ENCODE results near the gene VPS13C.

DNA sequence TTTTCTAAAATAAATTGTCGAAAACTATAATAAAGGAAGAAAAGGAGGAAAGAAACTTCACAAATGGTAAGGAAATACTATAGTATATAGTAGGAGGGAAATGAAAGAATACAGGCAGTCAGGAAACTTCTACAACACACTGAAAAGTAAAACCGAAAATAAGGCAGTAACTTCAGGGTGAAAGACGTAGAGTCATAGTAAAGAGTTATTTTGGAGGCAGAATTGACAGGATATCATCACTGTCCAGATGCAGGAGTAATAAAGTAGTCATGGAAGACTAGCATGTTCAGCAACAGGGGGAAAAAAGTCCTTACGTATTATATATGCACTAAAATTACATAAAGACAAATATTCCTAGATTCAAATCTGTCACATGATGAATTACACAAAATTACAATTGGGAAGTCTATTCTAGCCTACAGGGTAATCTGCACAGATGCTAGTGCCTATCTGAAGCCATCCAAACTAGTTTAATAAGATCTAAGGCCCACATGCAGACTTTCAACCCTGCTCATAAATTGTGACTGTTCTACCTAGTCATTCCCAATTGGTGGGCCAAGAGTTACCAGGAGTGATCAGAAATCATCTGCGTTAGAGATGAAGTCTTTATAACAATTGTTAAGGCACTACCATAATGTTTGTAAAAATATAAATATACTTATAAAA is 14.0 kb downstream of the VPS13C start:
- TF ChIP-seq SIN3A (IDR thresholded peaks at IDR 0.05; ENCODE audit: borderline replicate concordance, insufficient read depth, low read depth, low read length): no peak
- TF ChIP-seq, protein P1, sequence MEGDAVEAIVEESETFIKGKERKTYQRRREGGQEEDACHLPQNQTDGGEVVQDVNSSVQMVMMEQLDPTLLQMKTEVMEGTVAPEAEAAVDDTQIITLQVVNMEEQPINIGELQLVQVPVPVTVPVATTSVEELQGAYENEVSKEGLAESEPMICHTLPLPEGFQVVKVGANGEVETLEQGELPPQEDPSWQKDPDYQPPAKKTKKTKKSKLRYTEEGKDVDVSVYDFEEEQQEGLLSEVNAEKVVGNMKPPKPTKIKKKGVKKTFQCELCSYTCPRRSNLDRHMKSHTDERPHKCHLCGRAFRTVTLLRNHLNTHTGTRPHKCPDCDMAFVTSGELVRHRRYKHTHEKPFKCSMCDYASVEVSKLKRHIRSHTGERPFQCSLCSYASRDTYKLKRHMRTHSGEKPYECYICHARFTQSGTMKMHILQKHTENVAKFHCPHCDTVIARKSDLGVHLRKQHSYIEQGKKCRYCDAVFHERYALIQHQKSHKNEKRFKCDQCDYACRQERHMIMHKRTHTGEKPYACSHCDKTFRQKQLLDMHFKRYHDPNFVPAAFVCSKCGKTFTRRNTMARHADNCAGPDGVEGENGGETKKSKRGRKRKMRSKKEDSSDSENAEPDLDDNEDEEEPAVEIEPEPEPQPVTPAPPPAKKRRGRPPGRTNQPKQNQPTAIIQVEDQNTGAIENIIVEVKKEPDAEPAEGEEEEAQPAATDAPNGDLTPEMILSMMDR (IDR thresholded peaks at IDR 0.05): no peak
- TF ChIP-seq, protein P2, sequence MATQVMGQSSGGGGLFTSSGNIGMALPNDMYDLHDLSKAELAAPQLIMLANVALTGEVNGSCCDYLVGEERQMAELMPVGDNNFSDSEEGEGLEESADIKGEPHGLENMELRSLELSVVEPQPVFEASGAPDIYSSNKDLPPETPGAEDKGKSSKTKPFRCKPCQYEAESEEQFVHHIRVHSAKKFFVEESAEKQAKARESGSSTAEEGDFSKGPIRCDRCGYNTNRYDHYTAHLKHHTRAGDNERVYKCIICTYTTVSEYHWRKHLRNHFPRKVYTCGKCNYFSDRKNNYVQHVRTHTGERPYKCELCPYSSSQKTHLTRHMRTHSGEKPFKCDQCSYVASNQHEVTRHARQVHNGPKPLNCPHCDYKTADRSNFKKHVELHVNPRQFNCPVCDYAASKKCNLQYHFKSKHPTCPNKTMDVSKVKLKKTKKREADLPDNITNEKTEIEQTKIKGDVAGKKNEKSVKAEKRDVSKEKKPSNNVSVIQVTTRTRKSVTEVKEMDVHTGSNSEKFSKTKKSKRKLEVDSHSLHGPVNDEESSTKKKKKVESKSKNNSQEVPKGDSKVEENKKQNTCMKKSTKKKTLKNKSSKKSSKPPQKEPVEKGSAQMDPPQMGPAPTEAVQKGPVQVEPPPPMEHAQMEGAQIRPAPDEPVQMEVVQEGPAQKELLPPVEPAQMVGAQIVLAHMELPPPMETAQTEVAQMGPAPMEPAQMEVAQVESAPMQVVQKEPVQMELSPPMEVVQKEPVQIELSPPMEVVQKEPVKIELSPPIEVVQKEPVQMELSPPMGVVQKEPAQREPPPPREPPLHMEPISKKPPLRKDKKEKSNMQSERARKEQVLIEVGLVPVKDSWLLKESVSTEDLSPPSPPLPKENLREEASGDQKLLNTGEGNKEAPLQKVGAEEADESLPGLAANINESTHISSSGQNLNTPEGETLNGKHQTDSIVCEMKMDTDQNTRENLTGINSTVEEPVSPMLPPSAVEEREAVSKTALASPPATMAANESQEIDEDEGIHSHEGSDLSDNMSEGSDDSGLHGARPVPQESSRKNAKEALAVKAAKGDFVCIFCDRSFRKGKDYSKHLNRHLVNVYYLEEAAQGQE (IDR thresholded peaks at IDR 0.05; ENCODE audit: insufficient read depth in 1 of 2, low read depth in 2 of 2, low read length in 1 of 2): no peak
